PFSK-1 (cell line): ENCODE measurements around the gene EPS8L1.

ENCODE experiments used
- POLR2AphosphoS5 ChIP-seq: IDR thresholded peaks from 2 replicates; pipeline ENCODE4 v1.6.1; 2012; ENCODE audit warnings: low read depth, mild to moderate bottlenecking, control low read depth, low read length, moderate library complexity
- SIN3A ChIP-seq: IDR thresholded peaks from 2 replicates; pipeline ENCODE4 v1.6.1; 2012; ENCODE audit warnings: mild to moderate bottlenecking, low read length, moderate library complexity, borderline replicate concordance; ENCODE audit not compliant: insufficient read depth
- TAF1 ChIP-seq: IDR thresholded peaks from 2 replicates; pipeline ENCODE4 v1.6.1; 2012; ENCODE audit warnings: low read length, control low read depth, borderline replicate concordance; ENCODE audit not compliant: insufficient read depth
- TF ChIP-seq, protein P1 (sequence below), 2 experiments: IDR thresholded peaks; 2 replicates each; pipeline versions ENCODE4 v1.6.1 to v1.8.0; 2011 to 2012; ENCODE audit warnings: low read depth in 2 of 2, low read length in 2 of 2, control low read depth in 1 of 2, inconsistent platforms in 1 of 2, mild to moderate bottlenecking in 1 of 2, moderate library complexity in 1 of 2; ENCODE audit not compliant: insufficient read depth in 1 of 2

DNA sequence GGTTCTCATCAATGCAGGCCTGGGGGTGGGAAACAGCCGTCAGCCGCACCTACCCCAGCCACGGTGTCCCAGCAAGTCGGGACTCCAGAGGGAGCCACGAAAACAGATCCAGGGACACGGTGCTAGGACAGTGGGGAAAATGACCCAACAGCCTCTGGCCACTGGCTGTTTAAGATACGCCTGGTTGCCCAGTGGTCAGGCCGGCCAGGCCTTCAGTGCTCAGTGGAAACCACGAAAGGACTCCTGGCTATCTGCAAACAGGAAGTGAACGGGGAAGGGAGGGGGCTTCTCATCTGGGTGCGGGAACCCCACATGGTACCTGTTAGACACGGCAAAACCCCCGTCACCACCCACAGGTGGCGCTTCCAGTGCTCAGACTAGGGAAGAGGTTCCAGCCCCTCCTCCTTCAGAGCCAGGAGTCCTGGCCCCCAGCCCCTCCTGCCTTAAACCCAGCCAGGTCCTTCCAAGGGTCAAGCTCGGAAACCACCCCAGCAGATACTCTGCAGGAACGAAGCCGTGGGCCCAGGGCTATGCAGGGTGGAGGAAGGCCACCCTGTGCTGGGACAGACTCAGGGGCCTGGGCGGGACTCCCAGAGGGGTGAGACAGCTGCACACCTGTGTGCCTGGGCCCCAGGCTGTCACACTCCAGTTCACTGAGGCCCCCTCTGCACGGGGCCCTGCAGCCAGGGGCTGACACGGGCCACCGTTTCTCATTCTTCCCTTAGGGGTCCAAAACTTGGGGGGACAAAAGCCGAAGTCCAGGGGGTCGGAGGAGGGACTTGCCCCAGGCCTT is 37.3 kb downstream of the EPS8L1 start:
- TF ChIP-seq, protein P1, sequence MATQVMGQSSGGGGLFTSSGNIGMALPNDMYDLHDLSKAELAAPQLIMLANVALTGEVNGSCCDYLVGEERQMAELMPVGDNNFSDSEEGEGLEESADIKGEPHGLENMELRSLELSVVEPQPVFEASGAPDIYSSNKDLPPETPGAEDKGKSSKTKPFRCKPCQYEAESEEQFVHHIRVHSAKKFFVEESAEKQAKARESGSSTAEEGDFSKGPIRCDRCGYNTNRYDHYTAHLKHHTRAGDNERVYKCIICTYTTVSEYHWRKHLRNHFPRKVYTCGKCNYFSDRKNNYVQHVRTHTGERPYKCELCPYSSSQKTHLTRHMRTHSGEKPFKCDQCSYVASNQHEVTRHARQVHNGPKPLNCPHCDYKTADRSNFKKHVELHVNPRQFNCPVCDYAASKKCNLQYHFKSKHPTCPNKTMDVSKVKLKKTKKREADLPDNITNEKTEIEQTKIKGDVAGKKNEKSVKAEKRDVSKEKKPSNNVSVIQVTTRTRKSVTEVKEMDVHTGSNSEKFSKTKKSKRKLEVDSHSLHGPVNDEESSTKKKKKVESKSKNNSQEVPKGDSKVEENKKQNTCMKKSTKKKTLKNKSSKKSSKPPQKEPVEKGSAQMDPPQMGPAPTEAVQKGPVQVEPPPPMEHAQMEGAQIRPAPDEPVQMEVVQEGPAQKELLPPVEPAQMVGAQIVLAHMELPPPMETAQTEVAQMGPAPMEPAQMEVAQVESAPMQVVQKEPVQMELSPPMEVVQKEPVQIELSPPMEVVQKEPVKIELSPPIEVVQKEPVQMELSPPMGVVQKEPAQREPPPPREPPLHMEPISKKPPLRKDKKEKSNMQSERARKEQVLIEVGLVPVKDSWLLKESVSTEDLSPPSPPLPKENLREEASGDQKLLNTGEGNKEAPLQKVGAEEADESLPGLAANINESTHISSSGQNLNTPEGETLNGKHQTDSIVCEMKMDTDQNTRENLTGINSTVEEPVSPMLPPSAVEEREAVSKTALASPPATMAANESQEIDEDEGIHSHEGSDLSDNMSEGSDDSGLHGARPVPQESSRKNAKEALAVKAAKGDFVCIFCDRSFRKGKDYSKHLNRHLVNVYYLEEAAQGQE (IDR thresholded peaks at IDR 0.05; ENCODE audit: insufficient read depth in 1 of 2, low read depth in 2 of 2, low read length in 2 of 2) = no peak
- no peak for TF ChIP-seq TAF1
- TF ChIP-seq SIN3A = no peak
- TF ChIP-seq POLR2AphosphoS5 = no peak
